MCF 10A (cell line): ENCODE results near the gene ARHGEF7. TPM values are rescaled to one million over a fixed set of nuclear protein-coding genes. Genes with fewer than 3 reads are reported as not detected.

ENCODE experiments used
- BruUV-seq: library from RNA; stranded (reverse); fragments of 400-500 nt; replicated peaks from 2 replicates; lab custom pipeline; 2021; lab: Mats Ljungman, UMichigan
- CTCF ChIA-PET: fragments of 300-600 bp; sonication (Branson Sonifier 250); formaldehyde crosslinking; extraction: SDS; loops from one replicate; lab custom pipeline; 2021; ENCODE audit warnings: antibody characterized with exemption, inconsistent platforms; lab: Yijun Ruan, JAX
- POLR2A ChIA-PET: fragments of 300-600, 350-650 bp; sonication (Branson Sonifier 250); formaldehyde crosslinking; extraction: SDS; loops from one replicate; lab custom pipeline; 2020; ENCODE audit warnings: antibody characterized with exemption, inconsistent platforms; lab: Yijun Ruan, JAX
- DNase-seq: peaks from one replicate; pipeline ENCODE4 v3.0.0-alpha.2; 2018; ENCODE audit not compliant: unreplicated experiment
- H3K27ac Mint-ChIP-seq: one replicate; pipeline ENCODE4 v1.8.0; 2022; ENCODE audit warnings: mild to moderate bottlenecking, low read depth, mixed read lengths; ENCODE audit not compliant: unreplicated experiment
- H3K27me3 Mint-ChIP-seq: one replicate; pipeline ENCODE4 v1.8.0; 2022; ENCODE audit warnings: mixed read lengths; ENCODE audit not compliant: insufficient read depth, unreplicated experiment
- H3K36me3 Mint-ChIP-seq: one replicate; pipeline ENCODE4 v1.8.0; 2022; ENCODE audit warnings: mild to moderate bottlenecking, moderate library complexity, mixed read lengths; ENCODE audit not compliant: insufficient read depth, unreplicated experiment
- H3K4me1 Mint-ChIP-seq: one replicate; pipeline ENCODE4 v1.8.0; 2022; ENCODE audit warnings: mixed read lengths; ENCODE audit not compliant: insufficient read depth, unreplicated experiment
- H3K4me3 Mint-ChIP-seq: one replicate; pipeline ENCODE4 v1.8.0; 2022; ENCODE audit warnings: mild to moderate bottlenecking, moderate library complexity, mixed read lengths; ENCODE audit not compliant: unreplicated experiment
- H3K9me3 Mint-ChIP-seq: one replicate; pipeline ENCODE4 v1.8.0; 2022; ENCODE audit warnings: mixed read lengths; ENCODE audit not compliant: unreplicated experiment
- intact Hi-C: fragments of 100-400 bp; cut with micrococcal nuclease; formaldehyde crosslinking; loops from 2 replicates; pipeline ENCODE4 v1.14.1; 2022
- total RNA-seq: library from RNA; stranded (reverse); gene quantifications from 2 replicates; pipeline ENCODE4 v1.2.3, GENCODE V29; 2022
- TF ChIP-seq, protein P1 (sequence below): fragments of 200-600 bp; IDR thresholded peaks from one replicate; pipeline ENCODE4 v1.8.0; 2022; ENCODE audit warnings: antibody characterized with exemption, mild to moderate bottlenecking; ENCODE audit not compliant: unreplicated experiment

Gene ARHGEF7
- total RNA-seq, 1 experiment from 2014 or later = 43.5 TPM

- H3K36me3 Mint-ChIP-seq = peaks cover 45% of the 10 kb centered on the region
- CTCF ChIA-PET = no interaction called here
- TF ChIP-seq, protein P1, sequence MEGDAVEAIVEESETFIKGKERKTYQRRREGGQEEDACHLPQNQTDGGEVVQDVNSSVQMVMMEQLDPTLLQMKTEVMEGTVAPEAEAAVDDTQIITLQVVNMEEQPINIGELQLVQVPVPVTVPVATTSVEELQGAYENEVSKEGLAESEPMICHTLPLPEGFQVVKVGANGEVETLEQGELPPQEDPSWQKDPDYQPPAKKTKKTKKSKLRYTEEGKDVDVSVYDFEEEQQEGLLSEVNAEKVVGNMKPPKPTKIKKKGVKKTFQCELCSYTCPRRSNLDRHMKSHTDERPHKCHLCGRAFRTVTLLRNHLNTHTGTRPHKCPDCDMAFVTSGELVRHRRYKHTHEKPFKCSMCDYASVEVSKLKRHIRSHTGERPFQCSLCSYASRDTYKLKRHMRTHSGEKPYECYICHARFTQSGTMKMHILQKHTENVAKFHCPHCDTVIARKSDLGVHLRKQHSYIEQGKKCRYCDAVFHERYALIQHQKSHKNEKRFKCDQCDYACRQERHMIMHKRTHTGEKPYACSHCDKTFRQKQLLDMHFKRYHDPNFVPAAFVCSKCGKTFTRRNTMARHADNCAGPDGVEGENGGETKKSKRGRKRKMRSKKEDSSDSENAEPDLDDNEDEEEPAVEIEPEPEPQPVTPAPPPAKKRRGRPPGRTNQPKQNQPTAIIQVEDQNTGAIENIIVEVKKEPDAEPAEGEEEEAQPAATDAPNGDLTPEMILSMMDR = no peak
- H3K4me3 Mint-ChIP-seq = no peak overlapping the region
- no peaks in the 10 kb centered on the region for H3K4me1 Mint-ChIP-seq
- intact Hi-C loops = no loop called here
- POLR2A ChIA-PET = interaction anchor here (0.8 kb wide), 1 partner anchor 40 kb away, joined by 4 read pairs; no protein-coding TSS in a partner anchor
- H3K27me3 Mint-ChIP-seq = no peaks in the 10 kb centered on the region
- DNase-seq = no peak
- no peaks in the 10 kb centered on the region for H3K9me3 Mint-ChIP-seq
- no TSS peak for BruUV-seq
- no peak overlapping the region for H3K27ac Mint-ChIP-seq
Measured at GRCh38 chr13:111262715-111263114, 147.6 kb downstream of the ARHGEF7 start.

DNA sequence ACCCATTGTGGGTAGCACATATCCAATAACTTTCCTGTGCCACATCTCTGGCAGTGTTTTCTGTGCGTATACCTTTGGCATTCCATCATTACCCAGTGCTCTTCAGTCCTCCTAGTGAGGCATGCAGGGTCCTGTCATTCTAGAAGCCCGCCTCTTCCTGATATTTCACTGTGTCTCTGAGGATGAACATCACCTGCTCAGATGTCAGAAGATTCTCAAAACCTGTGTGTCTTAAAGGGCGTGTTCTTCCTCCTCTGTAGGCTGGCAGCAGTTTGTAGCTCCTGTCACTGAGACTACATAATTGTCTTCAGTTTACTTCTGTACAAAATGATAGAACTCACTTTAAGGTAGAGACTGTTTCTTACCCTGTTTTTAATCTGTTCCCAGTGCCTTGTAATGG lies 148.5 kb downstream of the ARHGEF7 start:
- no peak for DNase-seq
- intact Hi-C loops = no loop called here
- CTCF ChIA-PET = interaction anchor here (1.2 kb wide), 1 partner anchor 17 kb away, joined by 3 read pairs; no protein-coding TSS in a partner anchor
- Mint-ChIP-seq H3K9me3 (no peaks in the 10 kb centered on the region), H3K27ac (no peak overlapping the region), H3K36me3 (peaks cover 42% of the 10 kb centered on the region), H3K4me3 (no peak overlapping the region), H3K4me1 (no peaks in the 10 kb centered on the region), H3K27me3 (no peaks in the 10 kb centered on the region)
- TF ChIP-seq, protein P1 = no peak
- POLR2A ChIA-PET = no interaction called here
- BruUV-seq = no TSS peak

DNA sequence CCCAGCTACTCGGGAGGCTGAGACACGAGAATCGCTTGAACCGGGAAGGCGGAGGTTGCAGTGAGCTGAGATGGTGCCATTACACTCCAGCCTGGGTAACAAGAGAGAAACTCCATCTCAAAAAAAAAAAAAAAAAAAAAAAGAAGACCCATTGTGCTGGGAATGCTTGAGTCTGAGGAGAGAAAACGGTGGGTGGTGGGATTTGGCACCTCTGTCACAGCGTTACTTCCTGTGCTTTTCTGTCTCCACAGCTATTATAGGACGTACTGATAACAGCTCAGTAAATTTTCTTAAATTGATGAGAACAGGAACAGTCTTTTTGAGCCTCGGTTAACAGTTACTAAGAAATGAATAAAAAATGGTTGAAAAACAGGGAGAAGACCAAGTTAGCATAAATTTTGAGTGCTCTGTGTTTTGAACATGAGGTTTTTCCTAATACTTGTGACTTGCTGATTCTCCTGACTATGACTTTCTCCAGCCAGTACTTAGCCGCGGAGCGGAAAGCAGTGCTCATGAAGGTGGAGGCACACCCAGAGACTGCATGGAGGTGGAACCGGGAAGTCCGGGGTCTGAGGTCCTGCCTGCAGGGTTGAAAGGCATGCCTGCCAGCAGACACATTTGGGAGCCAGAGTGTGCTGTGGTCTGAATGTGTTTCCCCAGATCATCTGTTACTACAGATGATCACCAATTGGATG lies 150.0 kb downstream of the ARHGEF7 start:
- POLR2A ChIA-PET = no interaction called here
- TF ChIP-seq, protein P1 = no peak
- DNase-seq = no peak
- intact Hi-C loops = no loop called here
- Mint-ChIP-seq H3K27ac (no peak overlapping the region), H3K4me1 (no peaks in the 10 kb centered on the region), H3K27me3 (no peaks in the 10 kb centered on the region), H3K36me3 (peaks cover 48% of the 10 kb centered on the region), H3K9me3 (no peaks in the 10 kb centered on the region), H3K4me3 (no peak overlapping the region)
- CTCF ChIA-PET = no interaction called here
- BruUV-seq = no TSS peak

- POLR2A ChIA-PET = no interaction called here
- no peak overlapping the region for H3K4me3 Mint-ChIP-seq
- no TSS peak for BruUV-seq
- no peaks in the 10 kb centered on the region for H3K4me1 Mint-ChIP-seq
- CTCF ChIA-PET = no interaction called here
- TF ChIP-seq, protein P1 = no peak
- DNase-seq = no peak
- no peaks in the 10 kb centered on the region for H3K9me3 Mint-ChIP-seq
- no peak overlapping the region for H3K27ac Mint-ChIP-seq
- intact Hi-C loops = no loop called here
- H3K27me3 Mint-ChIP-seq = no peaks in the 10 kb centered on the region
- peaks cover 51% of the 10 kb centered on the region for H3K36me3 Mint-ChIP-seq
Measured at GRCh38 chr13:111265701-111266035, 150.6 kb downstream of the ARHGEF7 start.
